Keratinocyte (primary cell): ENCODE measurements around the gene MAOB.

Source experiments
- CTCF ChIP-seq, 3 experiments: IDR thresholded peaks in 1 of 3; conservative IDR thresholded peaks in 1 of 3; optimal IDR thresholded peaks in 1 of 3; 2 replicates in 2 of 3; 3 replicates in 1 of 3; pipeline versions ENCODE3 to v1.5.1; 2011; ENCODE audit warnings: low read length in 3 of 3, mild to moderate bottlenecking in 3 of 3, moderate library complexity in 2 of 3, control low read depth in 1 of 3, inconsistent platforms in 1 of 3; ENCODE audit not compliant: insufficient read depth in 2 of 3; ENCODE audit errors: extremely low read depth in 1 of 3
- EZH2 ChIP-seq: IDR thresholded peaks from one replicate; pipeline ENCODE4 v1.6.1; 2012; ENCODE audit warnings: inconsistent platforms, mild to moderate bottlenecking, low read length, moderate library complexity

GRCh38 chrX:43756076-43756475 is 126.2 kb downstream of the MAOB start:
- TF ChIP-seq EZH2 (no peak), CTCF (optimal IDR thresholded peaks at IDR 0.05 in 1 of 3, IDR thresholded peaks at IDR 0.05 in 1 of 3, conservative IDR thresholded peaks at IDR 0.05 in 1 of 3; ENCODE audit: extremely low read depth in 1 of 3, insufficient read depth in 2 of 3, low read length in 3 of 3) (no peak)
